Nephron (organoid): ENCODE measurements around the gene RAB11FIP3.

Experiments
- H3K27ac Mint-ChIP-seq, 3 experiments: 2 replicates each; pipeline ENCODE4 v1.8.0; 2020; ENCODE audit warnings: mixed read lengths in 3 of 3, mild to moderate bottlenecking in 2 of 3, moderate library complexity in 1 of 3
- H3K27me3 Mint-ChIP-seq: 2 replicates; pipeline ENCODE4 v1.8.0; 2021; ENCODE audit warnings: low read depth, mild to moderate bottlenecking, moderate library complexity, mixed read lengths
- H3K36me3 Mint-ChIP-seq: 2 replicates; pipeline ENCODE4 v1.8.0; 2020; ENCODE audit warnings: low read depth, mixed read lengths
- H3K4me1 Mint-ChIP-seq: 2 replicates; pipeline ENCODE4 v1.8.0; 2020; ENCODE audit warnings: mixed read lengths
- H3K4me3 Mint-ChIP-seq, 3 experiments: 2 replicates each; pipeline ENCODE4 v1.8.0; 2020; ENCODE audit warnings: mild to moderate bottlenecking in 3 of 3, mixed read lengths in 3 of 3, moderate library complexity in 2 of 3
- H3K9me3 Mint-ChIP-seq: 2 replicates; pipeline ENCODE4 v1.8.0; 2020; ENCODE audit warnings: mixed read lengths
- TF ChIP-seq, protein P1 (sequence below), 3 experiments: fragments of 200-600 bp; sonication (generic); IDR thresholded peaks; one replicate each; pipeline ENCODE4 v1.5.0; 2021; ENCODE audit warnings: antibody characterized with exemption in 3 of 3; ENCODE audit not compliant: unreplicated experiment in 3 of 3

Gene RAB11FIP3

DNA sequence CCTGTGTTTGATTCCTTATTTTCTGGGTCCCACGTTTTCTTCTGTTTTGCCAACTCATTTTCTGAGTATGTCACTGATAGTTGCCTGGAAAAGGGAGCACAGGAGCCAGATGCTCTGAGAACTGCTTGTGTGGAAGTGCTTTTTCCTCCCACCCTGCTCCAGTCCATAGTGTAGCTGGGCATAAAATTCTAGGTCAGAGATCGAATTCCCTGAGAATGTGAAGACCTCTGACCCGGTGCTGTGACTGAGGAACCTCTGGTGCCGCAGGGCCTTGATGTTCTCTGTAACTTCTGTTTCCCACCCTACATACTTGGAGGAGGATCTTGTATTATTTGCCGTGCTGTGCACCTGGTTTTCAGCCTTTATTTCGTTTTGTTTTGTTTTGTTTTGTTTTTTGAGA, 82.5 kb downstream of the RAB11FIP3 start:
- H3K27me3 Mint-ChIP-seq = no peaks in the 10 kb centered on the region
- no peak overlapping the region for H3K4me3 Mint-ChIP-seq
- H3K4me1 Mint-ChIP-seq = peaks cover 13% of the 10 kb centered on the region
- TF ChIP-seq, protein P1, sequence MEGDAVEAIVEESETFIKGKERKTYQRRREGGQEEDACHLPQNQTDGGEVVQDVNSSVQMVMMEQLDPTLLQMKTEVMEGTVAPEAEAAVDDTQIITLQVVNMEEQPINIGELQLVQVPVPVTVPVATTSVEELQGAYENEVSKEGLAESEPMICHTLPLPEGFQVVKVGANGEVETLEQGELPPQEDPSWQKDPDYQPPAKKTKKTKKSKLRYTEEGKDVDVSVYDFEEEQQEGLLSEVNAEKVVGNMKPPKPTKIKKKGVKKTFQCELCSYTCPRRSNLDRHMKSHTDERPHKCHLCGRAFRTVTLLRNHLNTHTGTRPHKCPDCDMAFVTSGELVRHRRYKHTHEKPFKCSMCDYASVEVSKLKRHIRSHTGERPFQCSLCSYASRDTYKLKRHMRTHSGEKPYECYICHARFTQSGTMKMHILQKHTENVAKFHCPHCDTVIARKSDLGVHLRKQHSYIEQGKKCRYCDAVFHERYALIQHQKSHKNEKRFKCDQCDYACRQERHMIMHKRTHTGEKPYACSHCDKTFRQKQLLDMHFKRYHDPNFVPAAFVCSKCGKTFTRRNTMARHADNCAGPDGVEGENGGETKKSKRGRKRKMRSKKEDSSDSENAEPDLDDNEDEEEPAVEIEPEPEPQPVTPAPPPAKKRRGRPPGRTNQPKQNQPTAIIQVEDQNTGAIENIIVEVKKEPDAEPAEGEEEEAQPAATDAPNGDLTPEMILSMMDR (IDR thresholded peaks at IDR 0.05; ENCODE audit: unreplicated experiment in 3 of 3) = no peak
- H3K27ac Mint-ChIP-seq = peak overlapping the region in 1 of 3 experiments; percentile 59
- no peaks in the 10 kb centered on the region for H3K9me3 Mint-ChIP-seq
- peaks cover 24% of the 10 kb centered on the region for H3K36me3 Mint-ChIP-seq

DNA sequence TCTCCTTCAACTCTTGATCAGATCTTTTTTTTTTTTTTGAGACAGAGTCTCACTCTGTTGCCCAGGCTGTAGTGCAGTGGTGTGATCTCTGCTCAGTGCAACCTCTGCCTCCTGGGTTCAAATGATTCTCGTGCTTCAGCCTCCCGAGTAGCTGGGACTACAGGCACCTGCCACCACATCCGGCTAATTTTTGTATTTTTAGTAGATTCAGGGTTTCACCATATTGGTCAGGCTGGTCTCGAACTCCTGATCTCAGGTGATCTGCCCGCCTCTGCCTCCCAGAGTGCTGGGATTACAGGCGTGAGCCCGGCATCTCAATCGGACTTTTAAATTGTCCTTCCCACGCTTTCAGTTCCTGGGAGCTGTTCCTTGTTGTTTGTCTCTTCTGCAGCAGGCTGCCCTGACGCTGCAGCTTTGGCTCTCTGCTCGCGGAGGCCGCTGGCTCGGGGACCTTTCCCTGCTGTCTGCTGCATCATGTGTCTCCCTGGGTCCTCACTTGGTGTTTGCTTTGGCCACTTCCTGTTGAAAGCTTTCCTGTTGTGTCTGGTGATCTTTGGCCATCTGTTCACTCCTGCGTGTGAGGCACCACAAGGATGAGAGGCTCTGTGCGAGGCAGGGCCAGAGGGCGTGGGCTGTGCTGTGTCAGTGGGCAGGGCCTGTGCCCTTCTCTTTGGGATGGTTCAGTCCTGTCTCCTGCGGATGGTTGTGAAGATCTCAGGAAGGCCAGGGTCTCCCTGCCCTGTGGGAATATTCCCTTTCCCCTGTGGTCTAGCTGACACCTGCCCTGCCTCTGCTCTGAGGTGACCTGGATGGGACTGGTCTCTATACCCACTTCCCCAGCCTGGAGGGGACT, 83.7 kb downstream of the RAB11FIP3 start:
- Mint-ChIP-seq H3K9me3 (no peaks in the 10 kb centered on the region), H3K27ac (peak overlapping the region in 1 of 3 experiments; percentile 43), H3K36me3 (peaks cover 29% of the 10 kb centered on the region), H3K4me3 (no peak overlapping the region), H3K4me1 (peaks cover 13% of the 10 kb centered on the region), H3K27me3 (no peaks in the 10 kb centered on the region)
- TF ChIP-seq, protein P1 (IDR thresholded peaks at IDR 0.05; ENCODE audit: unreplicated experiment in 3 of 3) = no peak

DNA sequence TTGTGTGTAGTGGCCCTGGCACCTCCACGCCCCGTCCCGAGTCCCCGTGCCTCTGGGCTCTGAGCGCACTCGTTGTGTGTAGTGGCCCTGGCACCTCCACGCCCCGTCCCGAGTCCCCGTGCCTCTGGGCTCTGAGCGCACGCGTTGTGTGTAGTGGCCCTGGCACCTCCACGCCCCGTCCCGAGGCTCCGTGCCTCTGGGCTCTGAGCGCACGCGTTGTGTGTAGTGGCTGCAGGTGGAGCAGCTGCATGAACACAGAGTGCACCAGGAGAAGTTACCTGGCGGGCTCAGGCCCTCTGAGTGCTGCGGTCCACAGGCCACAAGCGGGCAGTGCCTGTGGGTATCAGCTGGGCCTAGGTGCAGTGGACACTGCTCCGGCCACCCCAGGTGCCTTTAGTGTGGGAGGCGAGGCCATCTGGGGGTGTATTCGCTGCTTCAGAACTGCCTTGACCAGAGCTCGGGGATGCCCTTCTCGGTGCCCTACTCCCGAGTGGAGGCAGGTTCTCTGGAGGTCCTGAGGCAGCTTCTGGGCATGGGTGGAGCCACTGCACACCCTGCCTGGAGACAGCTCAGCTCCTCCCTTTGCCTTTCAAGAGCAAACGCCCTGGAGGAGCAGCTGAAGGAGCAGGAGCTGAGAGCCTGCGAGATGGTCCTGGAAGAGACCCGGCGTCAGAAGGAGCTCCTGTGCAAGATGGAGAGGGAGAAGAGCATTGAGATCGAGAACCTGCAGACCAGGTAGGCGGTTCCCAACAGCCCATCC, 84.8 kb downstream of the RAB11FIP3 start:
- H3K4me3 Mint-ChIP-seq = no peak overlapping the region
- peaks cover 41% of the 10 kb centered on the region for H3K36me3 Mint-ChIP-seq
- H3K27me3 Mint-ChIP-seq = no peaks in the 10 kb centered on the region
- TF ChIP-seq, protein P1 (IDR thresholded peaks at IDR 0.05; ENCODE audit: unreplicated experiment in 3 of 3) = no peak
- no peak overlapping the region for H3K27ac Mint-ChIP-seq
- no peaks in the 10 kb centered on the region for H3K9me3 Mint-ChIP-seq
- peaks cover 13% of the 10 kb centered on the region for H3K4me1 Mint-ChIP-seq

DNA sequence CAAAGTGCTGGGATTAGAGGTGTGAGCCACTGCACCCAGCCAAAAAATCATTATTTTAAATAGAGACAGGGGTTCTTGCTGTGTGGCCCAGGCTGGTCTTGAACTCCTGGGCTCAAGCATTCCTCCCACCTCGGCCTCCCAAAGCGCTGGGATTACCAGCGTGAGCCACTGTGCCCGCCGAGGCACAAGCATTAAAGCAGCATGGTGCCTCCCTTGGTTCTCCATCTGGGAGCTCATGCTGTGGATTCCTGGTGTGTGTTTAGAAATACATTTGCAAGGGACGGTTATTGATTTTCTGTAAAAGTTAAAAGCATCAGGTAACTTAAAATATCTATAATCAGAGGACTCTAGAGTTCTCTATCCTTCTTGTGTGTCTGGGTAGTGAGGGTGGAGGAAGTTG, 87.4 kb downstream of the RAB11FIP3 start:
- Mint-ChIP-seq H3K27me3 (no peaks in the 10 kb centered on the region), H3K4me3 (no peak overlapping the region), H3K9me3 (no peaks in the 10 kb centered on the region), H3K4me1 (peaks cover 8% of the 10 kb centered on the region), H3K27ac (peak overlapping the region in 1 of 3 experiments; percentile 16), H3K36me3 (peaks cover 45% of the 10 kb centered on the region)
- TF ChIP-seq, protein P1 (IDR thresholded peaks at IDR 0.05; ENCODE audit: unreplicated experiment in 3 of 3) = no peak

DNA sequence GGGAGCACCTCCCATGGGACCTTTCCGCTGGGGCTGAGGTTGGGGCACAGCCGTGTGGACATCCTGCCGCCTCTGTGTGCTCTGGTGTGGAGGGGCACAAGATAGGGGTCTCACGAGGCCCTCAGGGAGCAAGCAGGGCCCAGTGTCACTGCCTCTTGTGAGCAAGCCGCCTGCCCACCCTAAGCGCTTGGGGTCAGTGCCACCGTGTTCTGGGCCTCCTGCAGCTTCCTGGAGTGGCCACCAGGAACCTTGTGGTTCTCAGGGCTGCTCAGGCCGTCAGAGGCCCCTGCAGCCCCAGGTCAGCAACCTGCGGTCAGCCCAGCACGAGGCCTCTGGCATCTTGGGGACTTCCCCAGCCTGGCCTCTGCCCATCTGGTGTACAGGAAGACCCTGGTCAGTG, 88.5 kb downstream of the RAB11FIP3 start:
- H3K9me3 Mint-ChIP-seq = no peaks in the 10 kb centered on the region
- H3K4me1 Mint-ChIP-seq = peaks cover 5% of the 10 kb centered on the region
- H3K4me3 Mint-ChIP-seq = no peak overlapping the region
- no peaks in the 10 kb centered on the region for H3K27me3 Mint-ChIP-seq
- no peak overlapping the region for H3K27ac Mint-ChIP-seq
- H3K36me3 Mint-ChIP-seq = peaks cover 37% of the 10 kb centered on the region
- TF ChIP-seq, protein P1 (IDR thresholded peaks at IDR 0.05; ENCODE audit: unreplicated experiment in 3 of 3) = no peak
